Astrocyte (in vitro differentiated cells and primary cell): ENCODE results near the gene OTOF. TPM values are rescaled to one million over a fixed set of nuclear protein-coding genes. Genes with fewer than 3 reads are reported as not detected.

Experiments
- DNase-seq: peaks from one replicate; pipeline ENCODE4 v3.0.0-alpha.2; 2010; ENCODE audit warnings: low read depth
- FAIRE-seq: peaks from 2 replicates; lab custom pipeline; 2011; peaks lifted over from hg19 to GRCh38; lab: Jason Lieb, UNC
- H2AFZ ChIP-seq: 2 replicates; pipeline ENCODE4 v1.6.0; 2012; ENCODE audit warnings: low read depth, low read length, inconsistent platforms
- H3K27ac ChIP-seq: 2 replicates; pipeline ENCODE4 v1.5.1; 2011; ENCODE audit warnings: low read depth, low read length, inconsistent platforms
- H3K27me3 ChIP-seq: 2 replicates; pipeline ENCODE4 v1.6.0; 2011; ENCODE audit warnings: low read length, inconsistent platforms; ENCODE audit not compliant: insufficient read depth
- H3K36me3 ChIP-seq: 2 replicates; pipeline ENCODE4 v1.5.1; 2011; ENCODE audit warnings: low read length, inconsistent platforms; ENCODE audit not compliant: insufficient read depth
- H3K4me1 ChIP-seq: 2 replicates; pipeline ENCODE4 v1.5.1; 2011; ENCODE audit warnings: low read length, inconsistent platforms; ENCODE audit not compliant: insufficient read depth
- H3K4me2 ChIP-seq: 2 replicates; pipeline ENCODE4 v1.6.0; 2012; ENCODE audit warnings: low read length, inconsistent platforms
- H3K4me3 ChIP-seq: 2 replicates; pipeline ENCODE4 v1.5.1; 2011; ENCODE audit warnings: low read depth, mild to moderate bottlenecking, low read length, inconsistent platforms; ENCODE audit not compliant: insufficient read depth
- H3K79me2 ChIP-seq: 2 replicates; pipeline ENCODE4 v1.6.0; 2012; ENCODE audit warnings: mild to moderate bottlenecking, low read length, inconsistent platforms; ENCODE audit not compliant: insufficient read depth
- H3K9ac ChIP-seq: 2 replicates; pipeline ENCODE4 v1.6.0; 2012; ENCODE audit warnings: mild to moderate bottlenecking, low read length, inconsistent platforms
- H3K9me3 ChIP-seq: 2 replicates; pipeline ENCODE4 v1.5.1; 2012; ENCODE audit warnings: low read depth, mild to moderate bottlenecking, low read length, inconsistent platforms; ENCODE audit not compliant: insufficient read depth
- H4K20me1 ChIP-seq: 2 replicates; pipeline ENCODE4 v1.6.0; 2012; ENCODE audit warnings: low read length, inconsistent platforms; ENCODE audit not compliant: insufficient read depth
- H3K27ac Mint-ChIP-seq: one replicate; pipeline ENCODE4 v1.8.0; 2021; ENCODE audit warnings: mild to moderate bottlenecking, mixed read lengths; ENCODE audit not compliant: unreplicated experiment
- H3K27me3 Mint-ChIP-seq: one replicate; pipeline ENCODE4 v1.8.0; 2021; ENCODE audit warnings: low read depth, mixed read lengths; ENCODE audit not compliant: unreplicated experiment
- H3K36me3 Mint-ChIP-seq: one replicate; pipeline ENCODE4 v1.8.0; 2021; ENCODE audit warnings: low read depth, mixed read lengths; ENCODE audit not compliant: unreplicated experiment
- H3K4me1 Mint-ChIP-seq: one replicate; pipeline ENCODE4 v1.8.0; 2021; ENCODE audit warnings: low read depth, mixed read lengths; ENCODE audit not compliant: unreplicated experiment
- H3K4me3 Mint-ChIP-seq: one replicate; pipeline ENCODE4 v1.8.0; 2021; ENCODE audit warnings: mild to moderate bottlenecking, moderate library complexity, mixed read lengths; ENCODE audit not compliant: unreplicated experiment
- H3K9me3 Mint-ChIP-seq: one replicate; pipeline ENCODE4 v1.8.0; 2021; ENCODE audit warnings: mild to moderate bottlenecking, mixed read lengths; ENCODE audit not compliant: unreplicated experiment
- CTCF ChIP-seq: IDR thresholded peaks from 2 replicates; pipeline ENCODE4 v1.5.1; 2011; ENCODE audit warnings: low read depth, mild to moderate bottlenecking, inconsistent platforms, low read length, moderate library complexity; ENCODE audit not compliant: insufficient read depth
- EZH2 ChIP-seq: IDR thresholded peaks from 2 replicates; pipeline ENCODE4 v1.6.1; 2012; ENCODE audit warnings: mild to moderate bottlenecking, low read length, inconsistent platforms; ENCODE audit not compliant: insufficient read depth
- total RNA-seq: library from RNA; stranded (reverse); gene quantifications from 2 replicates; pipeline ENCODE4 v1.2.1, GENCODE V29; 2021

OTOF gene
- total RNA-seq, 1 donor from 2014 or later = not detected

GRCh38 chr2:26511466-26511865 is 33.5 kb upstream of the OTOF start:
- H3K9ac ChIP-seq = no peak overlapping the region
- no peak overlapping the region for H2AFZ ChIP-seq
- TF ChIP-seq CTCF = no peak
- TF ChIP-seq EZH2 = no peak
- no peaks in the 10 kb centered on the region for H3K4me1 ChIP-seq
- FAIRE-seq (no peak), DNase-seq (no peak)
- H3K9me3 ChIP-seq = no peaks in the 10 kb centered on the region
- no peak overlapping the region for H3K4me3 Mint-ChIP-seq
- no peaks in the 10 kb centered on the region for H3K79me2 ChIP-seq
- no peak overlapping the region for H3K4me2 ChIP-seq
- H3K9me3 Mint-ChIP-seq = no peaks in the 10 kb centered on the region
- H3K36me3 ChIP-seq = no peaks in the 10 kb centered on the region
- peaks cover 19% of the 10 kb centered on the region for H3K27me3 ChIP-seq
- no peak overlapping the region for H3K4me3 ChIP-seq
- no peak overlapping the region for H3K27ac ChIP-seq
- no peaks in the 10 kb centered on the region for H4K20me1 ChIP-seq
- peaks cover 55% of the 10 kb centered on the region for H3K27me3 Mint-ChIP-seq
- H3K36me3 Mint-ChIP-seq = no peaks in the 10 kb centered on the region
- H3K4me1 Mint-ChIP-seq = no peaks in the 10 kb centered on the region
- no peak overlapping the region for H3K27ac Mint-ChIP-seq

- FAIRE-seq = no peak
- no peaks in the 10 kb centered on the region for H3K9me3 Mint-ChIP-seq
- peaks cover 19% of the 10 kb centered on the region for H3K27me3 ChIP-seq
Observed at GRCh38 chr2:26510344-26510973, 32.5 kb upstream of the OTOF start.

More at GRCh38 chr2:26510344-26510973, 32.5 kb upstream of the OTOF start:
- no peaks in the 10 kb centered on the region for H4K20me1 ChIP-seq
- no peaks in the 10 kb centered on the region for H3K4me1 Mint-ChIP-seq
- H3K36me3 ChIP-seq = no peaks in the 10 kb centered on the region
- H3K9ac ChIP-seq = no peak overlapping the region
- DNase-seq = no peak
- no peak overlapping the region for H3K4me2 ChIP-seq
- no peaks in the 10 kb centered on the region for H3K79me2 ChIP-seq
- H3K4me1 ChIP-seq = no peaks in the 10 kb centered on the region
- H3K27me3 Mint-ChIP-seq = peaks cover 55% of the 10 kb centered on the region
- no peak overlapping the region for H3K27ac Mint-ChIP-seq
- no peak overlapping the region for H3K27ac ChIP-seq
- no peak overlapping the region for H3K4me3 ChIP-seq
- H2AFZ ChIP-seq = no peak overlapping the region
- TF ChIP-seq CTCF (no peak), EZH2 (no peak)
- no peaks in the 10 kb centered on the region for H3K9me3 ChIP-seq
- H3K4me3 Mint-ChIP-seq = no peak overlapping the region
- H3K36me3 Mint-ChIP-seq = no peaks in the 10 kb centered on the region
